Activated CD4-positive, alpha-beta T cell treated with anti-CD3 and anti-CD28 coated beads, Interleukin-2, amount 10 ng/mL, durations not matched to agents 24 days and 14 days (primary cell): ENCODE data around the gene PIM1. TPM values are rescaled to one million over a fixed set of nuclear protein-coding genes. Genes with fewer than 3 reads are reported as not detected.
"Not testable (repeated sequence)": the region's sequence is repeated elsewhere in the genome, so short reads cannot be mapped to it uniquely, and the experiment has no call there.

Source experiments
- DNase-seq: peaks from one replicate; pipeline ENCODE4 v3.0.0; 2022
- H3K27ac Mint-ChIP-seq: one replicate; pipeline ENCODE4 v1.8.0; 2022; ENCODE audit warnings: mild to moderate bottlenecking, mixed read lengths
- H3K27me3 Mint-ChIP-seq: one replicate; pipeline ENCODE4 v1.8.0; 2022; ENCODE audit warnings: mixed read lengths
- H3K36me3 Mint-ChIP-seq: one replicate; pipeline ENCODE4 v1.8.0; 2022; ENCODE audit warnings: low read depth, mild to moderate bottlenecking, mixed read lengths
- H3K4me1 Mint-ChIP-seq: one replicate; pipeline ENCODE4 v1.8.0; 2021; ENCODE audit warnings: mixed read lengths
- H3K4me3 Mint-ChIP-seq: one replicate; pipeline ENCODE4 v1.8.0; 2022; ENCODE audit warnings: mild to moderate bottlenecking, moderate library complexity, mixed read lengths
- H3K9me3 Mint-ChIP-seq: one replicate; pipeline ENCODE4 v1.8.0; 2021; ENCODE audit warnings: mixed read lengths
- intact Hi-C: fragments of 100-400 bp; cut with micrococcal nuclease; formaldehyde crosslinking; loops from one replicate; pipeline ENCODE4 v1.15.1; 2023
- total RNA-seq: library from RNA; stranded (reverse); gene quantifications from 2 replicates; pipeline ENCODE4 v1.2.3, GENCODE V29; 2022

PIM1 gene
- total RNA-seq, 1 donor from 2014 or later = 158 TPM

DNA sequence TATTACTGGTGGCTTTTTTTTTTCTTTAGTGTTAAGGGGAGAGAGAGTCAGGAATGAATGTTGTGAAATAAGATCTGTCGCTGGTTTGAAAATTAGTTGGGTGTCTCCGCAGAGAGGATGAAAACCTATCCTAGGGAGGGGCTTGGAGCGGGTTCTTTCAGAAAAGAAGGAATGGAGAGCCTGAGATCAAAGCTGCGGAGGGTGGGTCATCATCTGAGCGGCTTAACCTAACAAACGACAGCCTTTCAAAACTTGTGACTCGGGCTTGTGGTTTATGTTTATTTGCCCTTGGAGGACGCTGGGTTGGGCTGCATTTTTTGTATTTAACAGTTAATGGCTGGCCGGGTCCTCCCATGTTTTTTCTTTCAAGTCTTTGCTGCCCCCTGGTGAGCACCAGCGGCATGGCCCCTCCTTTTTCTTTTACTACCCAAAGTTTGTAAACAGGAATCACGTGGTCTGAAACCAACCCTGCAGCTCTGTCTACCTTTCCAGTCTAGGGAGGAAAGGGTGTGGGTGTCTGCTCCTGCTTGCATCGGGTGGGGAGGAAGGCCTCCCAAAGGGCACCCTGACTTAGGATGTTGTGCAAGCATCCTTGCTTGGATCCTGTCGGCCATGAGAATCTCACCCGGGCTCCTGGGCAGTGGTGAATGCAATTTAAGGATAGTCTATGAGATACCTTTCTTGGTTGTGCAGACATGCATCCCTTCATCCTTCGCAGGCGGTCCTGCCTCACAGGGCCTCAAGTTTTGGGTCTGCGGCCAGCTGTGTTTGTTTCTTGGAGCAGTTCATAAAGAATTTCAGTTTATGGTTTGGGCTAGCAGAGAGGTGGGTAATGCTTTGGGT is 2.2 kb downstream of the PIM1 start:
- no peaks in the 10 kb centered on the region for H3K27me3 Mint-ChIP-seq
- peak; percentile 98 for DNase-seq
- peaks cover 68% of the 10 kb centered on the region for H3K4me1 Mint-ChIP-seq
- no peaks in the 10 kb centered on the region for H3K9me3 Mint-ChIP-seq
- peaks cover 60% of the 10 kb centered on the region for H3K36me3 Mint-ChIP-seq
- peak overlapping the region; percentile 93 for H3K4me3 Mint-ChIP-seq
- H3K27ac Mint-ChIP-seq = peak overlapping the region; percentile 94
- intact Hi-C loops = loop anchor here (1.0 to 5.0 kb wide), 12 partner anchors 38 to 405 kb away; partner anchors contain the start of genes C6orf89, CMTR1, MTCH1 and TBC1D22B

DNA sequence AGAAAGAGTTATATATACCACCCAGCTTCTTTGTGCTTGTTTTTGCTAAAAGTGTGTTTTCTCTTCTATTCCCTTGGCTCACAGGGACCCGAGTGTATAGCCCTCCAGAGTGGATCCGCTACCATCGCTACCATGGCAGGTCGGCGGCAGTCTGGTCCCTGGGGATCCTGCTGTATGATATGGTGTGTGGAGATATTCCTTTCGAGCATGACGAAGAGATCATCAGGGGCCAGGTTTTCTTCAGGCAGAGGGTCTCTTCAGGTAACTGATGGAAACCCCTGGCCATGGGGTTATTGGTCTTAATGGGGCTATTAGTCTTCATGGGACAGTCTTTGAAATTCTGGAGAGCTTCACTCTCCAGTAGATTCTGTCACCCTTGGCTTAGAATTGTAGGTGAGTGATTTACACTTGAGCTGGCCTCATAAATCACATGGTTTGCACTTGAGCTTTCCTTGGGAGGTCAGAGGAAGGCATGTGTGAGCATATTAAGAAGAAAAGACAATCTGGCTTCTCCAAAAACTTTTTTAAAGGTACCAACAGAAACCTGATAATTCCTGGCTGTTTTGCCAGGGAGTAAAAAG is 3.0 kb downstream of the PIM1 start:
- intact Hi-C loops = loop anchor here (1.0 to 5.0 kb wide), 15 partner anchors 10 to 406 kb away; partner anchors contain the start of genes C6orf89, CMTR1, MTCH1 and TBC1D22B
- no peaks in the 10 kb centered on the region for H3K27me3 Mint-ChIP-seq

DNA sequence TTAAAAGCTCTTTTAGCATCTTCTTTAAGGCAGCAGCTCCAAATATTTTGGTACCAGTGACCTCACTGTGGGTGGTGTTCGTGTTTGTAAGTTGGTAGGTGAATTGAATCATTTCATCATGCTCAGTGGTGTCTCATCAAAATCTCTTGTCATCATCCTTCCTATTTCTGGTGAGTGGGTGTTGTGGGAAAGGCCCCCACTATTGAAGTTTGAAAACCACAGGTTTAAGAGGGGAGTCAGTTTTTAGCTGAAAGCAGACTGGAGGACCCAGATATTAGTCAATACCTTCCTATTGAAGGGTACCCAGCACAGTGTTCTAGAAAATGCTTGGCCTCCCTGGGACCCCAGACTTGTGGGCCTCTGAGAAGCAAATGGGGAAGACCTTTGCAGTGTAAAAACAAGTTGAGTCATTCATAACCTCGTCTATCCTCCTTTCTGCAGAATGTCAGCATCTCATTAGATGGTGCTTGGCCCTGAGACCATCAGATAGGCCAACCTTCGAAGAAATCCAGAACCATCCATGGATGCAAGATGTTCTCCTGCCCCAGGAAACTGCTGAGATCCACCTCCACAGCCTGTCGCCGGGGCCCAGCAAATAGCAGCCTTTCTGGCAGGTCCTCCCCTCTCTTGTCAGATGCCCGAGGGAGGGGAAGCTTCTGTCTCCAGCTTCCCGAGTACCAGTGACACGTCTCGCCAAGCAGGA is 3.7 kb downstream of the PIM1 start:
- Mint-ChIP-seq H3K4me1 (peaks cover 71% of the 10 kb centered on the region), H3K27ac (peak overlapping the region; percentile 94), H3K36me3 (peaks cover 66% of the 10 kb centered on the region), H3K9me3 (no peaks in the 10 kb centered on the region), H3K4me3 (peak overlapping the region; percentile 93), H3K27me3 (no peaks in the 10 kb centered on the region)
- intact Hi-C loops = loop anchor here (1.0 to 5.0 kb wide), 10 partner anchors 10 to 406 kb away; partner anchors contain the start of genes C6orf89, CMTR1, TBC1D22B and TMEM217
- DNase-seq = peak; percentile 80

More for the DNA sequence above, 3.0 kb downstream of the PIM1 start:
- peak; percentile 67 for DNase-seq
- Mint-ChIP-seq H3K36me3 (peaks cover 66% of the 10 kb centered on the region), H3K27ac (peak overlapping the region; percentile 94), H3K9me3 (no peaks in the 10 kb centered on the region), H3K4me1 (peaks cover 74% of the 10 kb centered on the region), H3K4me3 (peak overlapping the region; percentile 93)

DNA sequence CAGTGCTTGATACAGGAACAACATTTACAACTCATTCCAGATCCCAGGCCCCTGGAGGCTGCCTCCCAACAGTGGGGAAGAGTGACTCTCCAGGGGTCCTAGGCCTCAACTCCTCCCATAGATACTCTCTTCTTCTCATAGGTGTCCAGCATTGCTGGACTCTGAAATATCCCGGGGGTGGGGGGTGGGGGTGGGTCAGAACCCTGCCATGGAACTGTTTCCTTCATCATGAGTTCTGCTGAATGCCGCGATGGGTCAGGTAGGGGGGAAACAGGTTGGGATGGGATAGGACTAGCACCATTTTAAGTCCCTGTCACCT is 4.2 kb downstream of the PIM1 start:
- Mint-ChIP-seq H3K4me3 (peak overlapping the region; percentile 93), H3K27ac (peak overlapping the region; percentile 94), H3K27me3 (no peaks in the 10 kb centered on the region), H3K9me3 (no peaks in the 10 kb centered on the region), H3K36me3 (peaks cover 66% of the 10 kb centered on the region), H3K4me1 (peaks cover 67% of the 10 kb centered on the region)
- no peak for DNase-seq
- intact Hi-C loops = loop anchor here (5.0 kb wide), 4 partner anchors 83 to 407 kb away; partner anchors contain the start of genes CMTR1, TBC1D22B and TMEM217

DNA sequence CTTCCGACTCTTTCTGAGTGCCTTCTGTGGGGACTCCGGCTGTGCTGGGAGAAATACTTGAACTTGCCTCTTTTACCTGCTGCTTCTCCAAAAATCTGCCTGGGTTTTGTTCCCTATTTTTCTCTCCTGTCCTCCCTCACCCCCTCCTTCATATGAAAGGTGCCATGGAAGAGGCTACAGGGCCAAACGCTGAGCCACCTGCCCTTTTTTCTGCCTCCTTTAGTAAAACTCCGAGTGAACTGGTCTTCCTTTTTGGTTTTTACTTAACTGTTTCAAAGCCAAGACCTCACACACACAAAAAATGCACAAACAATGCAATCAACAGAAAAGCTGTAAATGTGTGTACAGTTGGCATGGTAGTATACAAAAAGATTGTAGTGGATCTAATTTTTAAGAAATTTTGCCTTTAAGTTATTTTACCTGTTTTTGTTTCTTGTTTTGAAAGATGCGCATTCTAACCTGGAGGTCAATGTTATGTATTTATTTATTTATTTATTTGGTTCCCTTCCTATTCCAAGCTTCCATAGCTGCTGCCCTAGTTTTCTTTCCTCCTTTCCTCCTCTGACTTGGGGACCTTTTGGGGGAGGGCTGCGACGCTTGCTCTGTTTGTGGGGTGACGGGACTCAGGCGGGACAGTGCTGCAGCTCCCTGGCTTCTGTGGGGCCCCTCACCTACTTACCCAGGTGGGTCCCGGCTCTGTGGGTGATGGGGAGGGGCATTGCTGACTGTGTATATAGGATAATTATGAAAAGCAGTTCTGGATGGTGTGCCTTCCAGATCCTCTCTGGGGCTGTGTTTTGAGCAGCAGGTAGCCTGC is 4.8 kb downstream of the PIM1 start:
- intact Hi-C loops = loop anchor here (5.0 kb wide), 4 partner anchors 83 to 407 kb away; partner anchors contain the start of genes CMTR1, TBC1D22B and TMEM217

DNA sequence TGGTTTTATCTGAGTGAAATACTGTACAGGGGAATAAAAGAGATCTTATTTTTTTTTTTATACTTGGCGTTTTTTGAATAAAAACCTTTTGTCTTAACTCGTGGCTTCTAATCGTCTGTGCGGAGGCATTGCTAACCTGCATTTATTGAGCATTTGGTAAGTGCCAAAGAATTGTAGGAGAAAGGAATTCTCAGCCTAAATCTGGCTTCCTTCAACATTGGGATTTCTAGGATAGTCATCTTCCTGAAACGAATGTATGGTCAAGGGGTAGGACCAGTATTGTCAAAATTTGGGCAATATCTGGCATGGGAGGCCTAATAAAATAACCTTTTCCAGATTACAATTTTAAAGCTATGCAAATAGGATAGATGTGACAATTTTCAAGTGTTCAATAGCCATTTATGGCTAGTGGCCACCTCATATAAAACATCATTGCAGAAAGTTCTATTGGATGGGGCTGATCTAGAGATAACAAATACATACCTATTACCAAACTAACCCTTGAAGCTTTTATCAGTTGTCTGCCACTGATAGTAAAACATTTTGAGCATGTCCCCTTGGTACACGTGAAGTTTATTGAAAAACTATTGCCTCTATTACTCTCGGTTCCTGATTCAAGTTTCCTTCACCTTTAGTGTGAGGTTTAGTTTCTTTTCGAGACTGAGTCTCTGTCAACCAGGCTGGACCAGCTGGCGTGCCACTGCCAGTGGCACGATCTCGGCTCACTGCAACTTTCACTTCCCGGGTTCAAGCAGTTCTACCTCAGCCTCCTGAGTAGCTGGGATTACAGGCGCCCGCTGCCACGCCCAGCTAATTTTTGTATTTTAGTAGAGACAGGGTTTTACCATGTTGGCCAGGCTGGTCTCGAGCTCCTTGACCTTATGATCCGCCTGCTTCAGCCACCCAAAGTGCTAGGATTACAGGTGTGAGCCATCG is 5.6 kb downstream of the PIM1 start:
- Mint-ChIP-seq H3K36me3 (peaks cover 66% of the 10 kb centered on the region), H3K27me3 (no peaks in the 10 kb centered on the region), H3K9me3 (no peaks in the 10 kb centered on the region), H3K4me3 (peak overlapping the region; percentile 93), H3K27ac (peak overlapping the region; percentile 94), H3K4me1 (peaks cover 69% of the 10 kb centered on the region)
- intact Hi-C loops = no loop called here
- DNase-seq = no peak

More for the DNA sequence above, 4.8 kb downstream of the PIM1 start:
- Mint-ChIP-seq H3K27ac (peak overlapping the region; percentile 94), H3K9me3 (no peaks in the 10 kb centered on the region), H3K4me3 (peak overlapping the region; percentile 93), H3K27me3 (no peaks in the 10 kb centered on the region), H3K4me1 (peaks cover 63% of the 10 kb centered on the region), H3K36me3 (peaks cover 66% of the 10 kb centered on the region)
- DNase-seq = peak; percentile 68

DNA sequence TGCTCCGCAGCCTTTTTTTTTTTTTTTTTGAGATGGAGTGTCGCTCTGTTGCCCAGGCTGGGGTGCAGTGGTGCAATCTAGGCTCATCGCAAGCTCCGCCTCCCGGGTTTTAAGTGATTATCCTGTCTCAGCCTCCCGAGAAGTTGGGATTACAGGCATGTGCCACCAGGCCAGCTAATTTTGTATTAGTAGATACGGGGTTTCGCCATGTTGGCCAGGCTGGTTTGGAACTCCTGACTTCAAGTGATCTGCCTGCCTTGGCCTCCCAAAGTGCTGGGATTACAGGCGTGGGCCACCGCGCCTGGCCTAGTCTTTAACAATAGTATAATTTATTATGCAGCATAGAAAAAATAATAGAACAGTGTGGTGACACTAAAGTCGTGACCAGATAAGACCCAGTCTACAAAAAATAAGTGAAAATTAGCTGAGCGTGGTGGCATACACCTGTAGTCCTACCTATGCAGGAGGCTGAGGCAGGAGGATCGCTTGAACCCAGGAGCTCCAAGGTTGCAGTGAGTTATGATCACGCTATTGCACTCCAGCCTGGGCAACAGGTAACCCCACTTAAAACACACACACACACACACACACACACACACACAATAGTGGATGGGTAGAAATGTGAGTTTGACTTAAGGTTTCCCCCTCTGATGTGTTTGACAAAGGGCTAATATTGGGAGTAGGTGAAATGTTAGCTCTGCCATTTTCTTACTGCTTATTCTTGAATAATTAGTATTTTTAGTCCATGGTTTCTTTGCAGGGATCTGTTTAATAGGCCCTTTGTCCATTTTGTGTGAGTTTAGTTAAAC is 6.5 kb downstream of the PIM1 start:
- Mint-ChIP-seq H3K27me3 (no peaks in the 10 kb centered on the region), H3K36me3 (peaks cover 60% of the 10 kb centered on the region), H3K9me3 (no peaks in the 10 kb centered on the region), H3K27ac (peak overlapping the region; percentile 94), H3K4me1 (peaks cover 74% of the 10 kb centered on the region), H3K4me3 (peak overlapping the region; percentile 93)
- intact Hi-C loops = no loop called here
- DNase-seq = no peak

DNA sequence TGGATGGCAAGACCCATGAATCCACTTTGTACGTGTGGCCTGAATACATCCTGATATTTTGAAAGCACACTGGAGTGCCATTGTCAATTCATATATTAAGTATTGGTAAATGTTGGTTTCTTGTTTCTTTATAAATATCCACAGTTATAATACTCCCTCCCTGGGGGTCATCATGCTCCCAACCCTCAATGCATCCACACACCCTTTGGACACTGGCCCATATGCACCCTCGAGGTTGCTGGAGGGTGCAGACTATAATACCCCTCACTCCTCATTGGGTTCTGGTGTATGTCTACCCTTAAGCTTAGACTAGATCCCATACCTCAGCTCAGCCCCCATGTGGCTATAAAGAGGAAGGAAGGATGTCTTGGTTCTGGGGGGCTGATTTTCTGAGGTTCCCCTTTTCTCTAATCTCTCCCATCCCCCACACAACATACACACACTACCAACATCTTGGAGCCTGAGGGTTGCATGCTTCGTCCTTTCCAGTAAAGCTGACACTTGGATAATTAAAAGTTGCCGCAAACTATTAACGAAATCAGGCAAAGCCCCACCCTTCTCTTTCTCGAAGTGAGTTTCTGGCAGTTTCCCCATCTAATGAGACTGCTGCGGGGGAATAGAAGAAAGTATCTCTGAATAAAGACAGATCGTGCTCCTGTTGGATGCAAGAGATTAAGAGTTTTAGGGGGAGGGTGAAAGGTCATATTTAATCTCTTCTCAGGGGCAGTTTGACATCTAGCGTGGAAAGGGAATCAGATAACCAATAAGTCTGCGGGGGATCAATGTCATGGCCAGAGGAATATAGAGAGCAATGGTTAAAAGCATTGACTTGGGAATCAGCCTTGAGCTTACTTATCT is 7.4 kb downstream of the PIM1 start:
- Mint-ChIP-seq H3K27ac (peak overlapping the region; percentile 72), H3K4me3 (peak overlapping the region; percentile 20), H3K9me3 (no peaks in the 10 kb centered on the region), H3K36me3 (peaks cover 53% of the 10 kb centered on the region), H3K27me3 (no peaks in the 10 kb centered on the region), H3K4me1 (peaks cover 74% of the 10 kb centered on the region)
- intact Hi-C loops = no loop called here
- no peak for DNase-seq

DNA sequence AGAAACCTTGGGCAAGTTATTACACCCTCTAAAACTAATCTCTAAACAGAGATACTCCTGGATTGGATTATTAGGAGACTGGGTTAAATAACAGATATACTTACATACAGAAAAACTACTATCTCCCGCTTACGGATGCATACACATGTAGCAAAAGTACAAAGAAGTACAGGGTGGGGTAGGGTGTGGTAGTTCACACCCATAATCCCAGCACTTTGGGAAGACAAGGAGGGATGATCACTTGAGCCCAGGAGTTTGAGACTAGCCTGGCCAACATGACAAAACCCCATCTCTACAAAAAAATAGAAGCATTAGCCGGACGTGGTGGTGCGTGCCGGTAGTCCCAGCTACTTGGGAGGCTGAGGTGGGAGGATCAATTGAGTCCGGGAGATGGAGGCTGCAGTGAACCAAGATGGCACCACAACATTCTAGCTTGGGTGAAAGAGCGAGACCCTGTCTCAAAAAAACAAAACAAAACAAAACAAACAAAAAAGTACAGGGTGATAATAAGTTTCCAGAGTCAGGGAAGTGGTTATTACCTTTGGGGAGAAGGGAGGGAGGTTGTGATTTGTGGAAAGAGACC is 8.1 kb downstream of the PIM1 start:
- Mint-ChIP-seq H3K27ac (peak overlapping the region; percentile 72), H3K4me1 (peaks cover 74% of the 10 kb centered on the region), H3K4me3 (no peak overlapping the region), H3K27me3 (no peaks in the 10 kb centered on the region), H3K36me3 (peaks cover 46% of the 10 kb centered on the region), H3K9me3 (no peaks in the 10 kb centered on the region)
- DNase-seq = no peak
- intact Hi-C loops = no loop called here

DNA sequence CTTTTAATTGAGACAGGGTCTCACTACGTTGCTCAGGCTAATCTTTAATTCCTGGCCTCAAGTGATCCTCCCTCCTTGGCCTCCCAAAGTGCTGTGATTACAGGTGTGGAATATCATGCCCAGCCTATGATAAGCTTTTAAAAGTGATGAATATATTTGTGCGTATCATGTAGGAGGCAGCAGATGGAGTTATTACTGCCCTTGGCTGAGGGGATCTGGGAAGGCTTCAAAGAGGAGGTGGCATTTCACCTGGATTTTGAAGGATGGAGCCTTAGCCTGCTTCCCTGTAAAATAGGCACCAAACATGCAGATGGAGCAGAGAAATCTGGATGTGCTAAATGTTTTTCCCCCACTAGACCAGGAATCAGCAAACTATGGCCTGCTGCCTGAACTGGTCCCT is 10.1 kb downstream of the PIM1 start:
- H3K9me3 Mint-ChIP-seq = no peaks in the 10 kb centered on the region
- DNase-seq = no peak
- H3K36me3 Mint-ChIP-seq = peaks cover 25% of the 10 kb centered on the region
- peaks cover 63% of the 10 kb centered on the region for H3K4me1 Mint-ChIP-seq
- peak overlapping the region; percentile 56 for H3K27ac Mint-ChIP-seq
- no peak overlapping the region for H3K4me3 Mint-ChIP-seq
- intact Hi-C loops = no loop called here
- no peaks in the 10 kb centered on the region for H3K27me3 Mint-ChIP-seq

DNA sequence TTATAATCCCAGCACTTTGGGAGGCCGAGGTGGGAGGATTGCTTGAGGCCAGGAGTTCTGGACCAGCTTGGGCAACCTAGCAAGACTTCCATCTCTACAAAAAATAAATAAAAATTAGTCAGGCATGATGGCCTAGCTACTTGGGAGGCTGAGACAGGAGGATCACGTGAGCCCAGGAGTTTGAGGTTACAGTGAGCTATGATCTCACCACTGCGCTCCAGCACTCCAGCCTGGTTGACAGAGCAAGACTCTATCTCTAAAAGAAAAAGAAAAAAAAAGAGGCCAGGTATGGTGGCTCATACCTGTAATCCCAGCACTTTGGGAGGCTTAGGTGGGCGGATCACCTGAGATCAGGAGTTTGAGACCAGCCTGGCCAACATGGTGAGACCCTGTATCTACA is 10.7 kb downstream of the PIM1 start:
- Mint-ChIP-seq H3K4me1 (peaks cover 61% of the 10 kb centered on the region), H3K27ac (peak overlapping the region; percentile 51), H3K36me3 (peaks cover 20% of the 10 kb centered on the region)
- H3K9me3 Mint-ChIP-seq, DNase-seq, H3K4me3 Mint-ChIP-seq, intact Hi-C loops, H3K27me3 Mint-ChIP-seq: not testable (repeated sequence)
